ENCODE results near the gene ADAMTS6. TPM values are rescaled to one million over a fixed set of nuclear protein-coding genes. Genes with fewer than 3 reads are reported as not detected.

The ADAMTS6 gene
- total RNA-seq, 1 experiment from 2014 or later, result 2.8 TPM

DNA sequence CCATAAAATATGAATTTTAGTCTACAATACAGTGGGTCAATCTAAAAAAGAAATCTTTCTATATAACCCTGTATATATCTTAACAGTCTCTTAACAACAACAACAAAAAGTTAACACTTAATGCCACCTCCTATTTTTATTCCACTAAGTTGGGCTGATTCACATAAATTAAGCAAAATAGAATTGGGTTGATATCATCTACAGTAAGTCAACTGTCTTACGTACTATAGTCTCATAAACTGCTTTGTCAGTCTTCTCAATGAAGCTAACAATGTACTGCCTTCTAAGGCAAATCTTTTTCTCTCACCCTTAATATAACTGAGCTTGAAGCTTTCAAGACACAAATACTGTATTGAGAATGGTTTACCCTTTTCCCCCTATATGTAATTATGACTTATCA, 185.7 kb downstream of the ADAMTS6 start:
- H3K27ac Mint-ChIP-seq, result no peak overlapping the region
- DNase-seq (ENCODE audit: low spot score) (no peak), ATAC-seq (no peak)
- H3K4me1 Mint-ChIP-seq, result no peaks in the 10 kb centered on the region
- ChIA-PET POLR2A (interaction anchor here (0.6 kb wide), 1 partner anchor 426 kb away, joined by 3 read pairs; no protein-coding TSS in a partner anchor), CTCF (no interaction called here)
- no peak overlapping the region for H3K4me3 Mint-ChIP-seq
- no peaks in the 10 kb centered on the region for H3K27me3 Mint-ChIP-seq (ENCODE audit: low read depth)
- TF ChIP-seq ZNF416 (CRISPR knock-in tag; IDR thresholded peaks at IDR 0.05), result no peak
- TF ChIP-seq IRF2 (CRISPR knock-in tag; IDR thresholded peaks at IDR 0.05; ENCODE audit: borderline replicate concordance, low read depth), result no peak
- no peak for TF ChIP-seq SMAD4 (CRISPR knock-in tag; IDR thresholded peaks at IDR 0.05)
- no peak for TF ChIP-seq E2F5 (CRISPR knock-in tag; IDR thresholded peaks at IDR 0.05)
- no peak for TF ChIP-seq E2F4 (CRISPR knock-in tag; IDR thresholded peaks at IDR 0.05; ENCODE audit: borderline replicate concordance, low read depth)
- TF ChIP-seq JAZF1 (CRISPR knock-in tag; IDR thresholded peaks at IDR 0.05), result no peak
- TF ChIP-seq, protein P1, sequence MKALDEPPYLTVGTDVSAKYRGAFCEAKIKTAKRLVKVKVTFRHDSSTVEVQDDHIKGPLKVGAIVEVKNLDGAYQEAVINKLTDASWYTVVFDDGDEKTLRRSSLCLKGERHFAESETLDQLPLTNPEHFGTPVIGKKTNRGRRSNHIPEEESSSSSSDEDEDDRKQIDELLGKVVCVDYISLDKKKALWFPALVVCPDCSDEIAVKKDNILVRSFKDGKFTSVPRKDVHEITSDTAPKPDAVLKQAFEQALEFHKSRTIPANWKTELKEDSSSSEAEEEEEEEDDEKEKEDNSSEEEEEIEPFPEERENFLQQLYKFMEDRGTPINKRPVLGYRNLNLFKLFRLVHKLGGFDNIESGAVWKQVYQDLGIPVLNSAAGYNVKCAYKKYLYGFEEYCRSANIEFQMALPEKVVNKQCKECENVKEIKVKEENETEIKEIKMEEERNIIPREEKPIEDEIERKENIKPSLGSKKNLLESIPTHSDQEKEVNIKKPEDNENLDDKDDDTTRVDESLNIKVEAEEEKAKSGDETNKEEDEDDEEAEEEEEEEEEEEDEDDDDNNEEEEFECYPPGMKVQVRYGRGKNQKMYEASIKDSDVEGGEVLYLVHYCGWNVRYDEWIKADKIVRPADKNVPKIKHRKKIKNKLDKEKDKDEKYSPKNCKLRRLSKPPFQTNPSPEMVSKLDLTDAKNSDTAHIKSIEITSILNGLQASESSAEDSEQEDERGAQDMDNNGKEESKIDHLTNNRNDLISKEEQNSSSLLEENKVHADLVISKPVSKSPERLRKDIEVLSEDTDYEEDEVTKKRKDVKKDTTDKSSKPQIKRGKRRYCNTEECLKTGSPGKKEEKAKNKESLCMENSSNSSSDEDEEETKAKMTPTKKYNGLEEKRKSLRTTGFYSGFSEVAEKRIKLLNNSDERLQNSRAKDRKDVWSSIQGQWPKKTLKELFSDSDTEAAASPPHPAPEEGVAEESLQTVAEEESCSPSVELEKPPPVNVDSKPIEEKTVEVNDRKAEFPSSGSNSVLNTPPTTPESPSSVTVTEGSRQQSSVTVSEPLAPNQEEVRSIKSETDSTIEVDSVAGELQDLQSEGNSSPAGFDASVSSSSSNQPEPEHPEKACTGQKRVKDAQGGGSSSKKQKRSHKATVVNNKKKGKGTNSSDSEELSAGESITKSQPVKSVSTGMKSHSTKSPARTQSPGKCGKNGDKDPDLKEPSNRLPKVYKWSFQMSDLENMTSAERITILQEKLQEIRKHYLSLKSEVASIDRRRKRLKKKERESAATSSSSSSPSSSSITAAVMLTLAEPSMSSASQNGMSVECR (CRISPR knock-in tag; IDR thresholded peaks at IDR 0.05; ENCODE audit: borderline replicate concordance), result no peak
- TF ChIP-seq GRHL2 (CRISPR knock-in tag; IDR thresholded peaks at IDR 0.05; ENCODE audit: insufficient replicate concordance, severe bottlenecking), result no peak
- TF ChIP-seq, protein P2, sequence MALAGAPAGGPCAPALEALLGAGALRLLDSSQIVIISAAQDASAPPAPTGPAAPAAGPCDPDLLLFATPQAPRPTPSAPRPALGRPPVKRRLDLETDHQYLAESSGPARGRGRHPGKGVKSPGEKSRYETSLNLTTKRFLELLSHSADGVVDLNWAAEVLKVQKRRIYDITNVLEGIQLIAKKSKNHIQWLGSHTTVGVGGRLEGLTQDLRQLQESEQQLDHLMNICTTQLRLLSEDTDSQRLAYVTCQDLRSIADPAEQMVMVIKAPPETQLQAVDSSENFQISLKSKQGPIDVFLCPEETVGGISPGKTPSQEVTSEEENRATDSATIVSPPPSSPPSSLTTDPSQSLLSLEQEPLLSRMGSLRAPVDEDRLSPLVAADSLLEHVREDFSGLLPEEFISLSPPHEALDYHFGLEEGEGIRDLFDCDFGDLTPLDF (CRISPR knock-in tag; IDR thresholded peaks at IDR 0.05), result no peak
- TF ChIP-seq SP1 (CRISPR knock-in tag; conservative IDR thresholded peaks at IDR 0.05), result no peak
- TF ChIP-seq ATF1 (CRISPR knock-in tag; IDR thresholded peaks at IDR 0.05), result no peak
- TF ChIP-seq, protein P3, sequence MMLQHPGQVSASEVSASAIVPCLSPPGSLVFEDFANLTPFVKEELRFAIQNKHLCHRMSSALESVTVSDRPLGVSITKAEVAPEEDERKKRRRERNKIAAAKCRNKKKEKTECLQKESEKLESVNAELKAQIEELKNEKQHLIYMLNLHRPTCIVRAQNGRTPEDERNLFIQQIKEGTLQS (CRISPR knock-in tag; conservative IDR thresholded peaks at IDR 0.05), result no peak
- TF ChIP-seq, protein P4, sequence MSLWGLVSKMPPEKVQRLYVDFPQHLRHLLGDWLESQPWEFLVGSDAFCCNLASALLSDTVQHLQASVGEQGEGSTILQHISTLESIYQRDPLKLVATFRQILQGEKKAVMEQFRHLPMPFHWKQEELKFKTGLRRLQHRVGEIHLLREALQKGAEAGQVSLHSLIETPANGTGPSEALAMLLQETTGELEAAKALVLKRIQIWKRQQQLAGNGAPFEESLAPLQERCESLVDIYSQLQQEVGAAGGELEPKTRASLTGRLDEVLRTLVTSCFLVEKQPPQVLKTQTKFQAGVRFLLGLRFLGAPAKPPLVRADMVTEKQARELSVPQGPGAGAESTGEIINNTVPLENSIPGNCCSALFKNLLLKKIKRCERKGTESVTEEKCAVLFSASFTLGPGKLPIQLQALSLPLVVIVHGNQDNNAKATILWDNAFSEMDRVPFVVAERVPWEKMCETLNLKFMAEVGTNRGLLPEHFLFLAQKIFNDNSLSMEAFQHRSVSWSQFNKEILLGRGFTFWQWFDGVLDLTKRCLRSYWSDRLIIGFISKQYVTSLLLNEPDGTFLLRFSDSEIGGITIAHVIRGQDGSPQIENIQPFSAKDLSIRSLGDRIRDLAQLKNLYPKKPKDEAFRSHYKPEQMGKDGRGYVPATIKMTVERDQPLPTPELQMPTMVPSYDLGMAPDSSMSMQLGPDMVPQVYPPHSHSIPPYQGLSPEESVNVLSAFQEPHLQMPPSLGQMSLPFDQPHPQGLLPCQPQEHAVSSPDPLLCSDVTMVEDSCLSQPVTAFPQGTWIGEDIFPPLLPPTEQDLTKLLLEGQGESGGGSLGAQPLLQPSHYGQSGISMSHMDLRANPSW (CRISPR knock-in tag; conservative IDR thresholded peaks at IDR 0.05; ENCODE audit: low read depth), result no peak
- no peak for TF ChIP-seq RELA (CRISPR knock-in tag; IDR thresholded peaks at IDR 0.05; ENCODE audit: borderline replicate concordance)
- TF ChIP-seq ZNF317 (CRISPR knock-in tag; IDR thresholded peaks at IDR 0.05; ENCODE audit: borderline replicate concordance, low read depth), result no peak
- no peak for TF ChIP-seq HMGXB4 (CRISPR knock-in tag; IDR thresholded peaks at IDR 0.05)
- TF ChIP-seq ZNF219 (CRISPR knock-in tag; IDR thresholded peaks at IDR 0.05; ENCODE audit: borderline replicate concordance), result no peak
- TF ChIP-seq ZBTB21 (CRISPR knock-in tag; IDR thresholded peaks at IDR 0.05; ENCODE audit: borderline replicate concordance), result no peak
- H3K36me3 Mint-ChIP-seq, result no peaks in the 10 kb centered on the region
- no peaks in the 10 kb centered on the region for H3K9me3 Mint-ChIP-seq
